ENCODE measurements around the gene FBXO34. TPM values are rescaled to one million over a fixed set of nuclear protein-coding genes. Genes with fewer than 3 reads are reported as not detected.
"Not testable (repeated sequence)": the region's sequence is repeated elsewhere in the genome, so short reads cannot be mapped to it uniquely, and the experiment has no call there.

FBXO34 gene
- total RNA-seq, 2 donors from 2014 or later, result 18.8 to 23.8 TPM

DNA sequence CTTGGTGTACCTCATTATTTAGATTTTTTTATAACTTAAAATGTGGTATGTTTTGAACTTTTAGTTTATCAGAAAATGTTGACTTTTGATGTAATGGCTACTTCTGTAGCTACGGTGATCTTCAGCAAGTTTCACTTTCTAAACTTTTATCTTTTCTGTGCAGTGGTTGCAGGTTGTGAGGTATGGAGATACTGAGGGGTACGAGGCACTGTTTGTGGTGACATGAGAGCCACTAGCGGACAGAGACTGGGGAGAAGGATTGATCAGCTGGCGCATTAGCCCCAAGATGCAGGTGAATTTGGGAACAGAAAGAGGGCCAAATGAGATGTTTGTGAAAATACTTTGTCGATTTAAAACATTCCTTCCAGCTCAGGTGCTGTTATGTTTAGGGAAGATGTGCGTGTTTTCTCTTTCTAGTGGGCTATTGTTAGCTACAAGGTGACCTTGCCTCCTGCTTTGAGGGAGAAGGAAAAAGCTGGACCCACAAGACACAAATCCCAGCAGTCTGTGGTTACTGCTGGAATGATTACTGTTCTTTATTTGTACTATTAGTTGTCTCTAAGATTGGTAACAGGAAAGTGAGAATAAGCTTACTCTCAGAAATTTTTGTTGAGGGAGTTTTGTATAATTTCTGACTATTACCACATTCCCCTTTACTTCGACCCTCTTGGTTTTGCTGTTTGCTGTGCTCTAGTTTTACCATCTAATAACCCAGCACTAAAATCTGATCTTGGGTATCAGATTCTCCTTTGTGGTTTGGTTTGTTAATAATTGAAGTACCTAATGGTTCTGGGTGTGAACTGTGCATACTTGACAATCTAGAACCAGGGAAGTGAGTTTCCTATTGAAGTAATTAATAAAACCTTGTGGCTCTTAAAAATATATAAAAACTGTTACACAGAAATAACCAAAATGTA lies 61.7 kb downstream of the FBXO34 start:
- ATAC-seq (no peak), DNase-seq (no peak)
- intact Hi-C loops (cut with DNase I), result no loop called here

DNA sequence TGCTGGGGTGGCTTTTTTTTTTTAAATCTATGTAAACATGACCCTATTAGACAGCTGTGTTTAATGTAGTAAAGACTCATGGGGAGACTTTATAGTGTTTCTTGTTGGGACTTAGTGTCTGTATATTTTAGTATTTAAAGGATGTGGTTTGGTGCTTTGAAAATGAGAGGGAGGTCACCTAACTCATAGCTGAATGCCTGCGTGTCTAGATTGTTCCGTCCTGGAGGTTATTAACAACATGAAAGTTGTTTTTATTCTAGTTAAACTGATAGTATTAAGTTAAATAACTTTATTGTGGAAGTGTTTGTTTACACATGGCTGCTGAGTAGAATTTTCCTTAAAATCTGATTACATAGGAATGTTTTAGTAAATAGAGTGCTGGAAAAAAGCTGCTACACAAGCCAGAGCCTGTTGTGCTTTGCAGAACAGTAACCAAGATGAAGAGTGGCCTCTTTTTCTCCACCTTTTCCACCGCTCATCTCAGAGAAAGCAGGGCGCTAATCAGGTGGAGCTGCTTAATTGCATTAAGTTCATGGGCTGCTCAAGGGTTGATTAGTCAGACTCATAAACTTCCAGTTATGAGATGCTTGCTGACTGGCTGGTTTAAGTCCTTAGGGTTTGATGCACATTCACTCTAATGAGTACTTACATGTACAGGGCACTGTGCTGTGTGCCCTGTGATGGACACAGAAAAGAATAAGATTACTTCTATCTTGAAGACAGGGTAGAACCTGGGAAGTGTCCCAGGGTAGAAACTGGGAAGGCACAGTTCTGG lies 62.7 kb downstream of the FBXO34 start:
- no peak for ATAC-seq
- intact Hi-C loops (cut with DNase I), result no loop called here
- no peak for DNase-seq

DNA sequence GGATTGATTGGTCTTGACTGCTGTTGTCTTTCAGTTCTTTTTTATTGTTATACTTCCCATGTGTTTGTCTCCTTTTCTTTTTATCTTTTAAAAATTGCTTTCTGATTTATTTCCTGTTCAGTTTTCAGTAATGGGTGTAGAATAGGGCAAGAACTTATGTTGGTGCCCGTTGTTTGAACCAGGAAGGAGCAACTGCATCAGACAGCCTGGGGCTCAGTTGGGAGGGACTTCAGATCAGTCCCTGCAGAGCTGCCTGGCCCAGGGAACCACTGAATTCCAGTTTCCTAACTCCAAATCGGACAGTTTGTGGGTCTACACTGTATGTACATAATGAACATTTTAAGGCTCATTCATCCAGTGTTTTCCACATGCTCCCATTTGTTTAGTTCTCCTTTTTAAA lies 64.9 kb downstream of the FBXO34 start:
- ATAC-seq, result peak in 1 of 2 donors; percentile 23
- intact Hi-C loops (cut with DNase I), result no loop called here
- no peak for DNase-seq

DNA sequence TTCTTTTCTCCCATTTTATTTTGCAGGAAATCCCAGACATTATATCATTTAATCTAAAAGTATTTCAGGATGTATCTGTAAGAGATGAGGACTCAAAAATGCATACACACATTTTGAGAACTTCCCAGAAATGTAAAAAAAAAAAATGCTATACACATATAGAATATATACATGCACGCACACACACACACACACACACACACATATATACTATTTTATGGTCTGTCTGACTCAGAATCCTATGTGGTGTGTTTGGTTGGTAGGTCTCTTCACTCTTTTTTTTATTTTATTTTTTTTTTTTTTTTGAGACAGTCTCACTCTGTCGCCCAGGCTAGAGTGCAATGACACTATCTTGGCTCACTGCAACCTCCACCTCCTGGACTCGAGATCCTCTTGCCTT lies 65.5 kb downstream of the FBXO34 start:
- ATAC-seq, result no peak
- no peak for DNase-seq
- intact Hi-C loops (cut with DNase I), result no loop called here

DNA sequence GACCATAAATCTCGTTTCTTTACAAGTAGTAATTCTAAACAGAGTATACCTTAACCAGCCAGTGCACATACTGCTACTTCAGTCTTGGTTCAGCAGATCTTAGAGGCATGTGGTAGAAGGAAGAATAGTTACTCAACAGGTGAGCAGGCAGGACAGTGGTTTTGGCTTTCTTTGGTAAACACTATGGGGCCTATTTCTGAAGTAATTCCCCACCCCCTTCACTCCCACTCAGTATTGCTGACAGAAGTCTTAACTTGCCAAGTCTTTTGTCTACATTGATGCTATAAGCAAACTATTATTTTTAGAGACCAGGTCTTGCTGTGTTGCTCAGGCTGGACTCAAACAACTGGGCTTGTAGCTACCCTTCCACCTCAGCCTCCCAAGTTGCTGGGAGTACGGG lies 68.5 kb downstream of the FBXO34 start:
- intact Hi-C loops (cut with DNase I), result no loop called here
- DNase-seq (no peak), ATAC-seq (no peak)

DNA sequence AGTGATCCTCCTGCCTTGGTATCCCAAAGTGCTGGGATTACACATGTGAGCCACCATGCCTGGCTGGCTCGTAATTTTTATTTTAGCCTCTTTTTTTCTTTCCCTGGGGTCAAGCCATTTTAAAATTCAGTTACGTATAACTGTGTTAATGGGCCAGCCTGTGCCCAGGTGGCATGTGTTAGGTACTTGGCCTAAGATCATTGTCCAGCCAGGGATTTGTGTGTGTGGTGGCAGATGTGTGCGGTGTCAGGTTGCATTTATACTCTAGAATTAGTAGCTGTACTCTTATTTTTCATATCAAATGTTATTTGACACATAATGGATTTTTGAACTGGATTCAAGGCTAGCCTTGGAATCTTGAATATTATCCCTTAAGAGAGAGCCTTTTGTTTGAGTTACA lies 69.3 kb downstream of the FBXO34 start:
- intact Hi-C loops (cut with DNase I), result no loop called here
- ATAC-seq (no peak), DNase-seq (no peak)

DNA sequence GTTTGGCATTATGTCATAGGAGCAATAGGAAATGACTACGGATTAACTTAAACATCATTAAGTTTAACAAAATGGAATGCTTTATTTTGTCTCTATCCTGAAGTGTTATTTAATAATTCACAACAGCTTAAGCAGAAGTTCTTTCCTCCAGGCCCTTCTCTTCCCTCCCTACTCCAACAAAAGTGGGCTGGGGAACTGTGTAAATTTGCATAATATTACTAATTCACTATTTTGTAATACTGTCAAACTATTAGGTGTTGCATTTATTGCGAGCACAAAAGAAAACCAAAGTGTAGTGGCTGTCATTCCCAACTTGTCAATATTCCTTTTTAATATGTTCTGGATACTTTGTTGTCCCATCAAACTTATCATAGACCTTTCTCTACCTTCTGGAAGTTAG lies 70.6 kb downstream of the FBXO34 start:
- ATAC-seq (no peak), DNase-seq (no peak)
- intact Hi-C loops (cut with DNase I), result no loop called here

DNA sequence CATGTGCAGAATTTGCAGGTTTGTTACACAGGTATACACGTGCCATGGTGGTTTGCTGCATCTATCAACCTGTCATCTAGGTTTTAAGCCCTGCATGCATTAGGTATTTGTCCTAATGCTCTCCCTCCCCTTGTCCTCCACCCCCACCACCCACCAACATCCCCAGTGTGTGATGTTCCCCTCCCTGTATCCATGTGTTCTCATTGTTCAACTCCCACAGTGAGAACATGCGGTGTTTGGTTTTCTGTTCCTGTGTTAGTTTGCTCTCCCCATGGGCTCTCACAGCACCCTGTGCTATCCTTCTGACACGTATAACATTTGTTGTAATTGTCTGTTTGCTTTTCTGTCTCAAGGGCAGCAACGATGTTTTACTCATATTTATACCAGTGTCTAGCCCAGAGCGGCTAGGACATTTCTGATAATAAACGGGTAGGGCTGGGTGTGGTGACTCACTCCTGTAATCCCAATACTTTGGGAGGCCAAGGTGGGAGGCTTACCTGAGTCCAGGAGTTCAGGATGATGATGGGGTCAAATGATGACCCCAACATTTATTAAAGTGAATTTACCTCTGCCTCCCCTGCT lies 73.5 kb downstream of the FBXO34 start:
- ATAC-seq; DNase-seq; intact Hi-C loops (cut with DNase I): not testable (repeated sequence)

DNA sequence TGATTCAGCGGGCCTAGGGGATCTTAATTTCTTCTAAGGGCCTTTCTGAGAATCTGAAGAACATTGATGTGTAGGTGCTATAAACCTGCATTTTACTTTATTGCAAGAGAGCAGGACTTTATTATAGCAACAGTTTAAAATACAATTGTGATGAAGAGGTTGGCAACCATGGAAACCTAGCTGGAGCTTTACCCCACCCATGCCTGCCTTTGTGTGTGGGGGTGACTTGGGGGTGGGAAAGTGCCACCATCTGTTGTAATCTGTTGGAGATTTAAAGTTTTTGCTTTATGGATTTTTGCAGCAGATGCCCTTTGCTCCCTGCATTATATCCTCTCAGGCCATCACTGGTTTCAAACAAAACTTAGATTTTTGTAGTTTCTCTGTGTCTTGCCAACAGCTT lies 75.8 kb downstream of the FBXO34 start:
- ATAC-seq (no peak), DNase-seq (no peak)
- intact Hi-C loops (cut with DNase I), result no loop called here

DNA sequence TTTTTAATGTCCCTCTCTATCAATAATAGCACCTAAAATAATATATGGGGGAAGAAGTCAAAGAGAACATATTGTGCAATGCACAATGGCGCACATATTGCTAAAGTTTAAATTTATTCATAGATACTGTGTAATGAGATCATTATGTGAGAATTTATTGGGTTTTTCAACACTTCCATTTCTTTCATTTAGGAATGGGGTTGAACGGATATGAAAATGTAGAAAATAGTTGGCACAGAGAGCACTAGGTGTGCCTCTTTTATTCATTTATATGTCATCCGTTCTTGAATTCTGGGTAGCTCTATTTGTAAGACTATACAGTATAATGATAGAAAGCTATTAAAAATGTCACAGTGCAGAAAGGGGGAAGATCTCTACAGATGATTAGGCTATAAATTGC lies 76.5 kb downstream of the FBXO34 start:
- ATAC-seq, result no peak
- intact Hi-C loops (cut with DNase I), result no loop called here
- no peak for DNase-seq

DNA sequence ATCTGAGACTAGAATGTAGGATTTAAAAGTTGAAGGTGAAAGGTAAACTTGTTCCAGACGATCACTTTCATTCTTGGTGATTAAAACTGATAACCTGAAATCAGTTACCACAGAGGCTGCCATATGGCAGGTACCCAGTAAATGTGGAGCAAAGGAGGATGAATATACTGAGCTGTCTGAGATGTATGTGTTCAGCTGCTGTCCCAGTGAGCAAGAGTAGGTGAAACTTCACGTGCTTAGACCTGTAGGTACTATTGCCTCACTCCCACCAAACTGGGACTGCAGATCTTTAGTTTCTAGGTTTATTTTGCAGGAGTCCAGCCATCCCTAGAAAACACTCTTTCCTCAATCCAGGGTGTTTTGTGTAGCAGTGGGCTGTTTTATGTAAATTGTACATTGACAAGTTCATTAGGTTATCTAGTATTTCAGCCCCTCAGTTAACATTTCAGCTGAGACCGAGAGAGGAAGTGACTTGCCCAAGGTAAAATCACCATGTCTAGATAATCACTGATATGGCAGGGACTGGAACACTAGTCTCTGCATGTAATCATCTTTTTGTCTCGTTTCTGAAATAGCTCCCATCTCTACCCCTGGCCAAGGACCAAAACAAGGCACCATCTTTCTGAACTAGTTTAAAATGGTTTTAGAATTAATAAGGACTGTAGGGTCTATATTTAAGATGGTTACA lies 77.7 kb downstream of the FBXO34 start:
- intact Hi-C loops (cut with DNase I), result no loop called here
- DNase-seq (no peak), ATAC-seq (no peak)

DNA sequence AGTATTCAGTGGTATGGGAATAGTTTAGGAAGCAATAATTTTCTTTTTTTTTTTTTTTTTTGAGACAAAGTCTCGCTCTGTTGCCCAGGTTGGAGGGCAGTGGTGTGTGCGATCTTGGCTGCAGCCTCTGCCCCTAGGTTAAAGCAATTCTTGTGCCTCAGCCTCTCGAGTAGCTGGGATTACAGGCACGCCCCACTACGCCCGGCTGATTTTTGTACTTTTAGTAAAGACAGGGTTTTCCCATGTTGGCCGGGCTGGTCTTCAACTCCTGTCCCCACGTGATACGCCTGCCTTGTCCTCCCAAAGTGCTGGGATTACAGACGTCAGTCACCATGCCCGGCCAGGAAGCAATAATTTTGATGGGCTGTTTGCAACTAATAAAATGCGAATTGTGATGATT lies 78.3 kb downstream of the FBXO34 start:
- DNase-seq (no peak), ATAC-seq (no peak)
- intact Hi-C loops (cut with DNase I), result no loop called here

DNA sequence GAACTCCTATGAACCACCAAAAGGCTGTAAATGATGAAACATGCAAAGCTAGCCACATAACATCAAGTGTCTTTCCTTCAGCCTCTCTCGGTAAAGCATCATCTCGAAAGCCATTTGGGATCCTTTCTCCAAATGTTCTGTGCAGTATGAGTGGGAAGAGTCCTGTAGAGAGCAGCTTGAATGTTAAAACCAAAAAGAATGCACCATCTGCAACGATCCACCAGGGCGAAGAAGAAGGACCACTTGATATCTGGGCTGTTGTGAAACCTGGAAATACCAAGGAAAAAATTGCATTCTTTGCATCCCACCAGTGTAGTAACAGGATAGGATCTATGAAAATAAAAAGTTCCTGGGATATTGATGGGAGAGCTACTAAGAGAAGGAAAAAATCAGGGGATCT lies 79.2 kb downstream of the FBXO34 start:
- no peak for ATAC-seq
- DNase-seq, result no peak
- intact Hi-C loops (cut with DNase I), result loop anchor here in 1 of 2 donors (5.0 kb wide), 1 partner anchor 78 kb away; the partner anchor contains the start of gene FBXO34

DNA sequence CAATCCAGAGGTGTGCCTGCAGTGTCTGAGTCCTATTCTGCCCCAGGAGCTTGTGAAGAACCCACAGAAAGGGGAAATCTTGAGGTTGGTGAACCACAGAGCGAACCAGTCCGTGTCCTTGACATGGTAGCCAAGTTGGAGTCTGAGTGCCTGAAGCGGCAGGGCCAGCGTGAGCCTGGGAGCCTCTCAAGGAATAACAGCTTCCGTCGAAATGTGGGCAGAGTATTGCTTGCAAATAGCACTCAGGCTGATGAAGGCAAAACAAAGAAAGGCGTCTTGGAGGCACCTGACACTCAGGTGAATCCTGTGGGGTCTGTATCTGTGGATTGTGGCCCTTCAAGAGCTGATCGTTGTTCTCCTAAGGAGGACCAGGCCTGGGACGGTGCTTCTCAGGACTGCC lies 79.9 kb downstream of the FBXO34 start:
- no peak for DNase-seq
- ATAC-seq, result no peak
- intact Hi-C loops (cut with DNase I), result loop anchor here in 1 of 2 donors (5.0 kb wide), 1 partner anchor 79 kb away; the partner anchor contains the start of gene FBXO34

DNA sequence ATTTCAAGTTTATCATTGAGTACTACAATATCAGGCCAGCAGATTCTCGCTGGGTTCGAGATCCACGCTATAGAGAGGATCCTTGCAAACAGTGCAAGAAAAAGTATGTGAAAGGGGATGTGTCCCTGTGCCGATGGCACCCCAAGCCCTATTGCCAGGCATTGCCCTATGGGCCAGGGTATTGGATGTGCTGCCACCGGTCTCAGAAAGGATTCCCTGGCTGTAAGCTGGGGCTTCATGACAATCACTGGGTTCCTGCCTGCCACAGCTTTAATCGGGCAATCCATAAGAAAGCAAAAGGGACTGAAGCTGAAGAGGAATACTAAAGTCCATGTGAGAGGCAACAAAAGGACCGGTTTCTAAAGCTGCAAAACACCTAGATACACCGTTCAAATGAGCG lies 81.0 kb downstream of the FBXO34 start:
- ATAC-seq, result no peak
- intact Hi-C loops (cut with DNase I), result loop anchor here in 1 of 2 donors (5.0 kb wide), 1 partner anchor 80 kb away; the partner anchor contains the start of gene FBXO34
- DNase-seq, result no peak

DNA sequence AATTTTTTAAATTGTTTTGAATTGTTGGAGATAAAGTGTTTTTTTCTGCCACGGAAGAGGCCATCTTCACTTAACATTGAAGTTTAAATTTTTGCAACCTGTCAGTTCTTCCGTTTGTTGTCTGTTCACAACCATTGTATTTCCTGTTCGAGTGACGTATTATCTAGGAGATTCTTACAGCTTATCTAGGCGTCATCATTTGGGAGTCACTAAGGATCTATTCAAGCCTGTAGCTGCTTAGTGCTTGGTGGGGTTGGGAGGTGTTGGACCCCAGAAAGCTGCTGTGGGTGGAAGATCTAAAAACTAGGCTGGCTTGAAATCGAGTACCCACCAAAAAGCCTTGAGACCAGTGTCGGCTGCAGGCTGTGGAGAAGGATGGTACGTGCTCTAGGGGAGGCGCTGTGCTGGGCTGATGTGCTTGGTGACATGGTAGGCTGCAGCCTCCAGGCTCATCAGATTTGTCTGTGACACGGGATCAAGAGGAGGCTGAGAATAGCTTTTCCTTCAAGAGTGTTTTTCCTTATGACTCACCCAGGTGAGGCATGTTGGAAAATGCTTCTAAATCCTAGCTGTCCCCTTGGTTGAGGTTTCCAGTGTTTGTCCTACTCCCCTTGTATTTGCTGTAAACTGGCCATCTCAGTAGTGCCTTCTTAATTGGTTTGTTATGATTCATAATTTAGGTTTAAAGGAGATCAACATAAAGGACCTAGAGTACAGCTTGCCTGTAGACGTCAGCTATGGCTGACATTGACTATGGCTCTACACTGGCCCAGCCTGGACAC lies 82.7 kb downstream of the FBXO34 start:
- DNase-seq, result no peak
- intact Hi-C loops (cut with DNase I), result loop anchor here (2.0 to 5.0 kb wide), 2 partner anchors 82 to 83 kb away; partner anchors contain the start of gene FBXO34 (in 2 of the 2)
- ATAC-seq, result peak; percentile 3 to 25

DNA sequence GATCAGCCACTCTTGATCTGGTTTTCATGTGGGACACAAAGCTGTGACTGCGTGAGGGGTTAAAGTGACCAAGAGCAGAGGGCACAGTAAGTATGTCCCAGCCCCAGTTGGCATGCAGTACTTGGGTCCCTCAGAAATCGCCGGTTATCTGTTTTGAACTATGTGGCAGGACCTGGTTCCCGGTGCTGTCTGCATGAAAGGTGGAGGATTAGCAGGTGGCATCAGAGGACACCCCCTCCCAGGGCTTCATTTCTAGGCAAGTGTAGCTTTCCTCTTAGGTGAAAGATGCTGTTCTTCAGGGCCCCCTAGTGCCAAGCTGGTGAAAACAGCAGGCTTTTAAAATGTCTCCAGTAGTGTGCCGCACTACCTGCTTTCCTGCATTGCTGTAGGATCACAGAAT lies 83.3 kb downstream of the FBXO34 start:
- intact Hi-C loops (cut with DNase I), result loop anchor here (2.0 to 5.0 kb wide), 2 partner anchors 82 to 84 kb away; partner anchors contain the start of gene FBXO34 (in 2 of the 2)
- DNase-seq, result peak; percentile 30
- peak; percentile 82 to 86 for ATAC-seq

DNA sequence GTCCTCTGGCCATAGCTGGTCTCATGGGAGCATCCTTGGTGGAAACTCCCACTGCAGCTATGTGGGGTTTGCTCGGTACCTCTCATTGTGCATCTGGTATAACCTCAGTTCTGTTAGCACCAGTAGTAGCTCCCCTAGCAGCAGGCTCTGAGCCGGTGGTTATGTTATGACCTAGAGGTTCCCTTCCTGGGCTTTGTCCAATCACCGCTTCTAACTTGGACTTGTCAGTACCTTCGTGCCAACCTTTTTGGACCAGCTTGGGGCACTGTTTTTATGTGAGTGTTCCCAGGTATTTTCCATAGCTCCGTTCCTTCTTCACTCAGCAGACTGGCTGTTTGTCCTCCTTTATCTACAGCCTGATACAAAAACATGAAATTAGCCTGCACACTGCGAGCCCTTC lies 84.7 kb downstream of the FBXO34 start:
- DNase-seq (no peak), ATAC-seq (no peak)
- intact Hi-C loops (cut with DNase I), result loop anchor here in 1 of 2 donors (2.0 kb wide), 1 partner anchor 85 kb away; the partner anchor contains the start of gene FBXO34

Data from left cardiac atrium (tissue), 4 donors.